Heart left ventricle (tissue), 16 donors: ENCODE data around the gene ANKRD63. TPM values are rescaled to one million over a fixed set of nuclear protein-coding genes. Genes with fewer than 3 reads are reported as not detected.

Experiments
- ATAC-seq, 4 donors: fragments of 200-7000 bp; cut with Tn5 transposase; one replicate each; pipeline ENCODE4 v1.9.1; 2020 to 2022; ENCODE audit warnings: moderate library complexity in 4 of 4, mild to moderate bottlenecking in 3 of 4, moderate number of reproducible peaks in 1 of 4
- DNase-seq, 5 donors: peaks; one replicate each; pipeline ENCODE4 v3.0.0-alpha.2; 2020
- H3K27ac ChIP-seq, 12 donors: fragments of 200-600 bp; sonication (generic) in 4 of 12; one replicate each; pipeline versions ENCODE4 v1.5.0 to v1.8.0; 2016 to 2022; ENCODE audit warnings: mild to moderate bottlenecking in 2 of 12
- H3K27me3 ChIP-seq, 9 donors: fragments of 200-600 bp; sonication (generic) in 2 of 9; one replicate each; pipeline versions ENCODE4 v1.5.1 to v1.8.0; 2016 to 2022; ENCODE audit warnings: mild to moderate bottlenecking in 3 of 9
- H3K36me3 ChIP-seq, 9 donors: fragments of 200-600 bp; sonication (generic) in 2 of 9; one replicate each; pipeline versions ENCODE4 v1.5.0 to v1.8.0; 2018 to 2022; ENCODE audit warnings: mild to moderate bottlenecking in 2 of 9
- H3K4me1 ChIP-seq, 12 donors: fragments of 200-600 bp; sonication (generic) in 4 of 12; one replicate each; pipeline versions ENCODE4 v1.5.0 to v1.8.0; 2016 to 2022; ENCODE audit warnings: mild to moderate bottlenecking in 3 of 12
- H3K4me3 ChIP-seq, 12 donors: fragments of 200-600 bp; sonication (generic) in 4 of 12; one replicate each; pipeline versions ENCODE4 v1.5.0 to v1.8.0; 2017 to 2022; ENCODE audit warnings: mild to moderate bottlenecking in 9 of 12, moderate library complexity in 4 of 12
- H3K9me3 ChIP-seq, 12 donors: fragments of 200-600 bp; sonication (generic) in 4 of 12; one replicate each; pipeline versions ENCODE4 v1.5.0 to v1.8.0; 2016 to 2022; ENCODE audit warnings: mild to moderate bottlenecking in 1 of 12
- CTCF ChIP-seq, 12 donors: fragments of 200-600 bp; sonication (generic) in 4 of 12; IDR thresholded peaks; one replicate each; pipeline versions ENCODE4 v1.5.0 to v1.8.0; 2018 to 2022; ENCODE audit warnings: antibody characterized with exemption in 12 of 12, mild to moderate bottlenecking in 5 of 12
- POLR2A ChIP-seq, 2 donors: fragments of 450-650 bp; IDR thresholded peaks; one replicate each; pipeline ENCODE4 v1.6.1; 2017; ENCODE audit warnings: antibody characterized with exemption in 2 of 2, mild to moderate bottlenecking in 2 of 2, moderate library complexity in 2 of 2
- WGBS, 4 donors: extraction: QIAGEN DNeasy Blood & Tissue Kit in 2 of 4; methylation state at CpG; one replicate each; pipeline versions ENCODE4 v1.1.5 to v1.1.7; 2013 to 2018; 5-methylcytosine and 5-hydroxymethylcytosine counted together
- intact Hi-C, 10 donors: fragments of 100-400 bp; cut with DNase I; formaldehyde crosslinking; loops; one replicate each; pipeline versions ENCODE4 v1.11.1 to v1.14.2; 2022
- polyA plus RNA-seq, 2 donors: library from polyadenylated mRNA; stranded (reverse); fragments of 200-250 nt; gene quantifications; one replicate each; pipeline ENCODE4 v1.2.3, GENCODE V29; 2013
- total RNA-seq, 9 donors: library from RNA; depleted of rRNA in 2 of 9; stranded (reverse); fragments of >200 nt in 2 of 9; fragmentation: NEBNext Ultra II Directional in 3 of 9; extraction: Animal tissue kit (Norgen Biotek cat#: 25700) in 3 of 9; gene quantifications; one replicate each; pipeline versions ENCODE4 v1.1.0 to v1.2.4, GENCODE V29; 2016 to 2023
- donor health status: ischemic (EF 13 %, LVEDD 7.1; RV severe dilation, severe dysfunction).
- donor health status: healthy with polysubstance abuse.
- donor health status: DM: no; HTN: yes; CAD: no.
- donor health status: DM: no; HTN: no; CAD: no.
- donor health status: ischemic (EF 25% LVEDD 6.9; RV normal size, moderate dysfunction).
- donor health status: ischemic (EF 25% LVEDD 5.7; RV mildly dilated, moderate dysfunction).
- donor health status: healthy.
- donor health status: DM: yes; HTN: yes; CAD: no.
- donor health status: ischemic (EF 35%, LVEDD 5.7; RV mildly dilated, moderate dysfunction).
- donor health status: nonischemic (EF 11% LVEDD 7.7; RV severe dilation, severe dysfunction).
- donor health status: DM: yes; HTN: yes; CAD: no.
- donor health status: PGD.
- donor health status: ischemic (EF 29% LVEDD 5.4; RV normal size, mild dysfunction).
- donor health status: nonischemic (EF 23%, LVEDD 6.1; RV moderate dilation, normal function).

The ANKRD63 gene
- total and polyA plus RNA-seq, 11 donors: 0.27 to 0.57 (median 0.45) TPM; not detected in 6

- H3K27ac ChIP-seq: no peak overlapping the region
- 86 to 98% (median 92%) methylated on average over 7 to 8 of the region's 8 CpGs for WGBS, 4 donors
Observed at GRCh38 chr15:40246496-40247280, 36.2 kb downstream of the ANKRD63 start.

GRCh38 chr15:40245666-40246450, 37.0 kb downstream of the ANKRD63 start:
- intact Hi-C loops: no loop called here
- peaks cover 0 to 8% (median 0%) of the 10 kb centered on the region in 12 donors for H3K4me1 ChIP-seq
- no peaks in the 10 kb centered on the region for H3K9me3 ChIP-seq
- 81 to 91% (median 88%) methylated on average over 7 to 9 of the region's 9 CpGs for WGBS, 4 donors
- TF ChIP-seq POLR2A (IDR thresholded peaks at IDR 0.05) (no peak), CTCF (IDR thresholded peaks at IDR 0.05) (no peak)
- H3K36me3 ChIP-seq: no peaks in the 10 kb centered on the region
- no peaks in the 10 kb centered on the region for H3K27me3 ChIP-seq
- ATAC-seq (no peak), DNase-seq (no peak)
- no peak overlapping the region for H3K4me3 ChIP-seq
- H3K27ac ChIP-seq: no peak overlapping the region

More at GRCh38 chr15:40246496-40247280, 36.2 kb downstream of the ANKRD63 start:
- Histone ChIP-seq H3K27me3 (peaks cover 0 to under 1% (median 0%) of the 10 kb centered on the region in 9 donors), H3K36me3 (no peaks in the 10 kb centered on the region), H3K9me3 (no peaks in the 10 kb centered on the region), H3K4me3 (no peak overlapping the region), H3K4me1 (peaks cover 0 to 15% (median 0%) of the 10 kb centered on the region in 12 donors)
- ATAC-seq (no peak), DNase-seq (no peak)
- intact Hi-C loops: no loop called here
- TF ChIP-seq CTCF (IDR thresholded peaks at IDR 0.05) (no peak), POLR2A (IDR thresholded peaks at IDR 0.05) (no peak)

GRCh38 chr15:40244961-40245523, 37.8 kb downstream of the ANKRD63 start:
- Histone ChIP-seq H3K27me3 (no peaks in the 10 kb centered on the region), H3K4me1 (peaks cover 0 to 7% (median 0%) of the 10 kb centered on the region in 12 donors), H3K9me3 (no peaks in the 10 kb centered on the region), H3K36me3 (no peaks in the 10 kb centered on the region), H3K4me3 (no peak overlapping the region), H3K27ac (no peak overlapping the region)
- intact Hi-C loops: no loop called here
- ATAC-seq (no peak), DNase-seq (no peak)
- TF ChIP-seq CTCF (IDR thresholded peaks at IDR 0.05) (no peak), POLR2A (IDR thresholded peaks at IDR 0.05) (no peak)
- WGBS, 4 donors: 66 to 80% (median 74%) methylated on average over 5 of the region's 5 CpGs
